Measurements from ENCODE around the gene H2AZ2. TPM values are rescaled to one million over a fixed set of nuclear protein-coding genes. Genes with fewer than 3 reads are reported as not detected.

H2AZ2 gene
- 210 TPM for total RNA-seq
- long read RNA-seq, transcript H2AFV-202 (5 exons, 752 nt), result major isoform, 59 of 138 reads
- long read RNA-seq, transcript H2AFV-201 (5 exons, 3,804 nt), result minor isoform, 6 of 138 reads
- long read RNA-seq, partial matches to known transcripts, result 5 of 138 reads
- long read RNA-seq, other reads (novel, unspliced or antisense), result 60 of 138 reads

GRCh38 chr7:44847920-44848634, at the start of gene H2AZ2:
TSS of gene H2AZ2 (minus strand) at chr7:44848087. CDS start at chr7:44847971, 116 bp downstream.
- intact Hi-C loops (cut with DNase I), result loop anchor here (1.0 to 5.0 kb wide), 4 partner anchors 51 to 262 kb away; partner anchors contain the start of genes OGDH and PPIA
- DNase-seq (ENCODE audit: low spot score), result peak; percentile 100

- intact Hi-C loops (cut with DNase I), result no loop called here
- no peak for DNase-seq (ENCODE audit: low spot score)
These were observed 49.4 kb upstream of the H2AZ2 start for GRCh38 chr7:44897309-44897708.

- no peak for DNase-seq (ENCODE audit: low spot score)
- intact Hi-C loops (cut with DNase I), result no loop called here
These were observed 47.1 kb upstream of the H2AZ2 start for GRCh38 chr7:44894888-44895580.

- intact Hi-C loops (cut with DNase I), result no loop called here
- no peak for DNase-seq (ENCODE audit: low spot score)
These were observed 45.9 kb upstream of the H2AZ2 start for GRCh38 chr7:44893710-44894234.

- DNase-seq (ENCODE audit: low spot score), result no peak
- intact Hi-C loops (cut with DNase I), result no loop called here
These were observed 43.9 kb upstream of the H2AZ2 start for GRCh38 chr7:44891791-44892190.

GRCh38 chr7:44891372-44891771, 43.5 kb upstream of the H2AZ2 start:
- intact Hi-C loops (cut with DNase I), result no loop called here
- DNase-seq (ENCODE audit: low spot score), result no peak

GRCh38 chr7:44889086-44889781, 41.3 kb upstream of the H2AZ2 start:
- no peak for DNase-seq (ENCODE audit: low spot score)
- intact Hi-C loops (cut with DNase I), result loop anchor here (5.0 kb wide), 1 partner anchor 108 kb away; no protein-coding TSS in a partner anchor

- intact Hi-C loops (cut with DNase I), result loop anchor here (5.0 kb wide), 1 partner anchor 110 kb away; no protein-coding TSS in a partner anchor
These were observed 39.4 kb upstream of the H2AZ2 start for GRCh38 chr7:44887293-44887692.

GRCh38 chr7:44885394-44886317, 37.8 kb upstream of the H2AZ2 start, which contains the start of gene PURB:
TSS of gene PURB (minus strand) at chr7:44885530. CDS start at chr7:44885348, 182 bp downstream.
- DNase-seq (ENCODE audit: low spot score), result peak; percentile 96
- intact Hi-C loops (cut with DNase I), result loop anchor here (2.0 to 5.0 kb wide), 2 partner anchors 35 to 112 kb away; no protein-coding TSS in a partner anchor

More at GRCh38 chr7:44887293-44887692, 39.4 kb upstream of the H2AZ2 start:
- no peak for DNase-seq (ENCODE audit: low spot score)

- DNase-seq (ENCODE audit: low spot score), result peak; percentile 78
- intact Hi-C loops (cut with DNase I), result loop anchor here (2.0 to 5.0 kb wide), 2 partner anchors 34 to 112 kb away; no protein-coding TSS in a partner anchor
These were observed 36.9 kb upstream of the H2AZ2 start for GRCh38 chr7:44884621-44885393.

GRCh38 chr7:44883961-44884620, 36.2 kb upstream of the H2AZ2 start:
- intact Hi-C loops (cut with DNase I), result loop anchor here (2.0 kb wide), 1 partner anchor 33 kb away; no protein-coding TSS in a partner anchor
- DNase-seq (ENCODE audit: low spot score), result no peak

- DNase-seq (ENCODE audit: low spot score), result no peak
- intact Hi-C loops (cut with DNase I), result no loop called here
These were observed 35.0 kb upstream of the H2AZ2 start for GRCh38 chr7:44882899-44883298.

- DNase-seq (ENCODE audit: low spot score), result no peak
- intact Hi-C loops (cut with DNase I), result no loop called here
These were observed 33.7 kb upstream of the H2AZ2 start for GRCh38 chr7:44881610-44882009.

GRCh38 chr7:44881066-44881600, 33.2 kb upstream of the H2AZ2 start:
- intact Hi-C loops (cut with DNase I), result no loop called here
- no peak for DNase-seq (ENCODE audit: low spot score)

- intact Hi-C loops (cut with DNase I), result no loop called here
- no peak for DNase-seq (ENCODE audit: low spot score)
These were observed 32.6 kb upstream of the H2AZ2 start for GRCh38 chr7:44880317-44881018.

- no peak for DNase-seq (ENCODE audit: low spot score)
- intact Hi-C loops (cut with DNase I), result no loop called here
These were observed 28.5 kb upstream of the H2AZ2 start for GRCh38 chr7:44876393-44876792.

Data from cardiac septum (tissue), 1 donor.